Right lobe of liver (tissue), 6 donors: ENCODE results near the gene DLST. TPM values are rescaled to one million over a fixed set of nuclear protein-coding genes. Genes with fewer than 3 reads are reported as not detected.

Experiments
- ATAC-seq, 4 donors: fragments of 200-7000 bp; cut with Tn5 transposase; one replicate each; pipeline ENCODE4 v1.9.1; 2020; ENCODE audit warnings: mild to moderate bottlenecking in 4 of 4, moderate library complexity in 4 of 4
- DNase-seq, 3 donors: peaks; one replicate each; pipeline ENCODE4 v3.0.0-alpha.2; 2020
- H3K27ac ChIP-seq, 3 donors: fragments of 200-600 bp; one replicate each; pipeline ENCODE4 v1.8.0; 2022
- H3K27me3 ChIP-seq, 2 donors: fragments of 200-600 bp; one replicate each; pipeline ENCODE4 v1.8.0; 2022
- H3K36me3 ChIP-seq, 4 donors: fragments of 200-600 bp; sonication (generic) in 1 of 4; one replicate each; pipeline versions ENCODE4 v1.5.1 to v1.8.0; 2017 to 2022; ENCODE audit warnings: control low read depth in 1 of 4
- H3K4me1 ChIP-seq, 4 donors: fragments of 200-600 bp; sonication (generic) in 1 of 4; one replicate each; pipeline versions ENCODE4 v1.5.1 to v1.8.0; 2017 to 2022; ENCODE audit warnings: control low read depth in 1 of 4
- H3K4me3 ChIP-seq, 3 donors: fragments of 200-600 bp; one replicate each; pipeline ENCODE4 v1.8.0; 2022
- H3K9me3 ChIP-seq, 4 donors: fragments of 200-600 bp; sonication (generic) in 1 of 4; one replicate each; pipeline versions ENCODE4 v1.5.1 to v1.8.0; 2017 to 2022; ENCODE audit warnings: control low read depth in 1 of 4
- POLR2A ChIP-seq: fragments of 450-650 bp; IDR thresholded peaks from one replicate; pipeline ENCODE4 v1.6.1; 2017; ENCODE audit warnings: antibody characterized with exemption, mild to moderate bottlenecking
- WGBS: methylation state at CpG from one replicate; pipeline ENCODE4 v1.1.6; 2018; ENCODE audit warnings: low coverage, low lambda C conversion rate; ENCODE audit not compliant: insufficient coverage; ENCODE audit errors: missing lambda C conversion rate; 5-methylcytosine and 5-hydroxymethylcytosine counted together
- intact Hi-C, 2 donors: fragments of 100-400 bp; cut with DNase I; formaldehyde crosslinking; loops; one replicate each; pipeline versions ENCODE4 v1.11.2 to v1.14.1; 2022
- total RNA-seq, 6 experiments: library from RNA; depleted of rRNA in 2 of 6; stranded (reverse); fragments of >200 nt in 2 of 6; fragmentation: NEBNext Ultra II Directional in 3 of 6; extraction: Animal tissue kit (Norgen Biotek cat#: 25700) in 3 of 6; gene quantifications; one replicate each; pipeline versions ENCODE4 v1.1.0 to v1.2.4, GENCODE V29; 2016 to 2023
- TF ChIP-seq, protein P1 (sequence below), 4 donors: fragments of 200-600 bp in 3 of 4; fragments of 450-650 bp in 1 of 4; IDR thresholded peaks; one replicate each; pipeline versions ENCODE4 v1.5.1 to v1.8.0; 2016 to 2022; ENCODE audit warnings: antibody characterized with exemption in 4 of 4, mild to moderate bottlenecking in 2 of 4
- donor health status: DM: no; HTN: yes; CAD: no.
- donor health status: DM: no; HTN: no; CAD: no.
- donor health status: DM: no; HTN: no; CAD: no.
- donor health status: DM: no; HTN: yes; CAD: no.
- donor health status: DM: no; HTN: yes; CAD: no.

The DLST gene
- total RNA-seq, 6 experiments from 2014 or later = 63.8 to 112 (median 68.8) TPM

DNA sequence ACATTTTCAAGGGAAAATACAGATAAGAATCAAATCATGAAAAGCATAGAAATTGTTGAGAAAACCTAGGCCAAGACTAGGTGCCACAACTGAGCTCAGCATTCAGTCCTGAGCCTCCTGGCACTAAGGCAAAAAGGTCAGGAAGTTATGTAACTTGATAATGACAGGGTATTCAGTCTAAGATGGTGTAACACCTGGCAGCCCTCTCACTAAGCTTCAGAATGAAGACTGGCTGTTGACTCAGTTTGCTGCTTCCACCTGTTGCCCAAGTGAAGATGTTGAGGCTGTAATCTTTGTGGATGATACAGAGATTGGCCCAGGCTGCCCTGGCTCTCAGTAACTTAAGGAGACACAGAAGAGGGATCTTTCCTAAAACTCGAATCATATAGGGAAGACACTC is 25.4 kb upstream of the DLST start:
- no CpG with 5 or more reads among the region's 1 CpG for WGBS
- H3K27me3 ChIP-seq = no peaks in the 10 kb centered on the region

DNA sequence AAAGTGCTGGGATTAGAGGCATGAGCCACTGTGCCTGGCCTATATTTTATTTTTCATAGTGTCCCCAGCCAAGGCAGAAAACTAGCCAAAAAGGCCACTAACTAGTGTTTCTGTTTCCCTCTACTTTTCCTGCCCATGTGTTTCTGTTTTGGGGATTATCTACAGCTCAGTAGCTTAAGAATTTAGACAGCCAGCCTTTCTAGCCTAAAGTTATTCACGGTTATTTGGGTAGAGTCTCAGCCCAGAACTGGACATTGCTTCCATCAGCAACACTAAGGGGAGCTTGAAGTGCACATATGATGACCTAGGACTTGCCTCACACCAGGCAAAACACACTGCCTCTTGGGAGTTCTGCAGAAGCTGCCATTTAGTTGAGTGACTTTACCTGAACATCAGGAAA is 23.7 kb upstream of the DLST start:
- WGBS = 43% methylated on average over 1 of the region's 1 CpG
- TF ChIP-seq, protein P1, sequence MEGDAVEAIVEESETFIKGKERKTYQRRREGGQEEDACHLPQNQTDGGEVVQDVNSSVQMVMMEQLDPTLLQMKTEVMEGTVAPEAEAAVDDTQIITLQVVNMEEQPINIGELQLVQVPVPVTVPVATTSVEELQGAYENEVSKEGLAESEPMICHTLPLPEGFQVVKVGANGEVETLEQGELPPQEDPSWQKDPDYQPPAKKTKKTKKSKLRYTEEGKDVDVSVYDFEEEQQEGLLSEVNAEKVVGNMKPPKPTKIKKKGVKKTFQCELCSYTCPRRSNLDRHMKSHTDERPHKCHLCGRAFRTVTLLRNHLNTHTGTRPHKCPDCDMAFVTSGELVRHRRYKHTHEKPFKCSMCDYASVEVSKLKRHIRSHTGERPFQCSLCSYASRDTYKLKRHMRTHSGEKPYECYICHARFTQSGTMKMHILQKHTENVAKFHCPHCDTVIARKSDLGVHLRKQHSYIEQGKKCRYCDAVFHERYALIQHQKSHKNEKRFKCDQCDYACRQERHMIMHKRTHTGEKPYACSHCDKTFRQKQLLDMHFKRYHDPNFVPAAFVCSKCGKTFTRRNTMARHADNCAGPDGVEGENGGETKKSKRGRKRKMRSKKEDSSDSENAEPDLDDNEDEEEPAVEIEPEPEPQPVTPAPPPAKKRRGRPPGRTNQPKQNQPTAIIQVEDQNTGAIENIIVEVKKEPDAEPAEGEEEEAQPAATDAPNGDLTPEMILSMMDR (IDR thresholded peaks at IDR 0.05) = no peak
- intact Hi-C loops = no loop called here

More for the DNA sequence above, 25.4 kb upstream of the DLST start:
- no peak overlapping the region for H3K27ac ChIP-seq
- peaks cover 0 to 23% (median 9%) of the 10 kb centered on the region in 4 donors for H3K4me1 ChIP-seq
- H3K4me3 ChIP-seq = no peak overlapping the region
- no peaks in the 10 kb centered on the region for H3K36me3 ChIP-seq
- peak in 1 of 3 donors; percentile 57 for DNase-seq
- ATAC-seq = peak; percentile 52 to 81 (median 55)
- TF ChIP-seq, protein P1 (IDR thresholded peaks at IDR 0.05) = no peak
- no peak for TF ChIP-seq POLR2A
- intact Hi-C loops = no loop called here
- no peaks in the 10 kb centered on the region for H3K9me3 ChIP-seq

DNA sequence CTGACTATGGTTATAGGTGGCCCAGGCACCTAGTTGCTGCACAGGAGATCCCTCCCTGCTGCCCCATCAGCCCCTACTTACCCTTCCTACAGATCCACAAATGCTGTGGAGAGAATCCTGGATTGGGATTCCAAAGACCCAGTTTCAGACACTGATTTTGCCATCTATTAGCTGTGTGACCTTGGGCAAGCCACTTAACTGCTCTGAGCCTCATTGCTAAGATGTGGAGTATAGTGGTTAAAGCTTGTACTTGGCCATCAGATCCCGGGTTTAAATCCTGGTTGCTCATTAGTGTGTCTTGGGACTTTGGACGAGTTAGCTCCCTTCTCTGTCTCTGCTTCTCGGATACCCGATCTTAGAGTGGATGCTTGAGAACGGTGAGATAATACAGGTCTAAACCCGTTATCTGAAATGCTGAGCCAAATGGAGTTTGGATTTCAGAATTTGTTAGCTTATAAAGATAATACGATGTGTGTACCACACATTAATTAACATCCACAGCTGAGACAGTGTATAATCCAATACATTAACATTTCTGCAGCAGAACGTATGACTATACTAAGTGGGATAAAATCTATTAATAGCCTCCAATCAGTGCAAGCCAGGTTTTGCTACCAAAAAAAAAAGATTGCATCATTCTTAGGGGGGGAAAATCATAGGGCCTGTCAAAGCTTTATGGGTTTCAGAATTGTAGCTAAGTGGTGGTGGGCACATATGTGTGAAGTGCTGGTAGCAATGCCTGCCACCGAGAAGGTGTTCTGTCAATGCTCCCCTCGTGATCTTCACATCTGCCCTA is 21.8 kb upstream of the DLST start:
- 40% methylated on average over 10 of the region's 10 CpGs for WGBS
- DNase-seq = no peak
- no peak overlapping the region for H3K4me3 ChIP-seq
- intact Hi-C loops = loop anchor here (5.0 kb wide), 1 partner anchor 47 kb away; no protein-coding TSS in a partner anchor
- no peaks in the 10 kb centered on the region for H3K27me3 ChIP-seq
- no peak for ATAC-seq
- peaks cover 0 to 12% (median 1%) of the 10 kb centered on the region in 4 donors for H3K4me1 ChIP-seq
- no peaks in the 10 kb centered on the region for H3K9me3 ChIP-seq
- H3K36me3 ChIP-seq = no peaks in the 10 kb centered on the region
- H3K27ac ChIP-seq = no peak overlapping the region
- TF ChIP-seq POLR2A = no peak
- TF ChIP-seq, protein P1 (IDR thresholded peaks at IDR 0.05) = no peak

More for the DNA sequence above, 23.7 kb upstream of the DLST start:
- ATAC-seq (no peak), DNase-seq (no peak)
- H3K27me3 ChIP-seq = no peaks in the 10 kb centered on the region
- H3K4me1 ChIP-seq = peaks cover 0 to 17% (median 7%) of the 10 kb centered on the region in 4 donors
- no peak overlapping the region for H3K27ac ChIP-seq
- no peak overlapping the region for H3K4me3 ChIP-seq
- H3K36me3 ChIP-seq = no peaks in the 10 kb centered on the region
- no peaks in the 10 kb centered on the region for H3K9me3 ChIP-seq

DNA sequence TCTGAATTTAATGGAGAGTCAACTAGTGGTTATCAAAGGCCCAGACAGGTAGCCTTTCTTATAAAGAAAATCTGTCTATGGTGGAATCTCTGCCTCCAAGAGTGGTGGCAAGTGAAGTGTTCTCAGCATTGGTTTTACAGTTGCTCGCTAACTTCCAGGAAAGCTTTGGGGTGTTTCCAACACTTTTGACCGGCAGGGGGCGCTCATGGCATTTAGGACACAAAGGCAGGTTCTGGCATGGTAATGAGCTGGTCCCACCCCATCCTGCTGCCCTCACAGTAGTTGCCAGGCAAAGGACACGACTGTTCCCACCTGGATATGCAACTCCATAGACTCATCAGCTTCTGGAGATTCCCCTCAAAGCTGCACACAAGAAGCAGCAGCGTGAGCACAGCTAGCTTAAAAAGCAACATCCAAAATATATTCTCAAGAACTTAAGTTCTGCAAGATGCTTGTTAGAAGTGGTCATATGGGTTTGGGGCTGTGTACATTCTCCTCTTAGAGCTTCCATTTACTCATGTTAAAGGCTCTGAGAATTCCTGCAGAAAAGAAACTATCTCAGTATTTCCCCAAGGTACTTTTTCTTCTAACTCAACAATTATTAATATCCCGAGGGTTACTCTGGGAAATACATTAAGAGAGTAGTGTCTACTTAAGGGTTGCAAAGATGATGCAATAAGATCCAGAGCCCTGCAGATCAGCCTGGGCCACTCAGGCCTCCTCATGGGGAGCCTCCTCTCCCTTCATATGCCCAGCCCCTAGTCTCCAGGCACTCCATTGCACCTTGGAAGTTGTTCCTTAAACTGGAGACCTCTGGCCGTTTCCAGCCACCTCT is 20.6 kb upstream of the DLST start:
- ATAC-seq (peak; percentile 80 to 90 (median 86)), DNase-seq (peak; percentile 86 to 88 (median 87))
- Histone ChIP-seq H3K27me3 (no peaks in the 10 kb centered on the region), H3K4me3 (no peak overlapping the region), H3K4me1 (peaks cover 0 to 5% (median 1%) of the 10 kb centered on the region in 4 donors), H3K9me3 (no peaks in the 10 kb centered on the region), H3K27ac (no peak overlapping the region), H3K36me3 (no peaks in the 10 kb centered on the region)
- intact Hi-C loops = loop anchor here (5.0 kb wide), 1 partner anchor 46 kb away; no protein-coding TSS in a partner anchor
- TF ChIP-seq, protein P1 (IDR thresholded peaks at IDR 0.05) = peak; percentile 80 to 95 (median 87)
- no peak for TF ChIP-seq POLR2A
- WGBS = 35% methylated on average over 6 of the region's 7 CpGs
